Activated CD4-positive, alpha-beta T cell treated with anti-CD3 and anti-CD28 coated beads, Interleukin-2, Interleukin-6, amounts not matched to agents 100 ng/mL and 50 ng/mL, durations not matched to agents 16 hours and 8 hours (primary cell): ENCODE data around the gene ZC3H13.

ENCODE experiments used
- DNase-seq: peaks from one replicate; pipeline ENCODE4 v3.0.0-alpha.2; 2020

ZC3H13 gene

GRCh38 chr13:45933203-45933908 lies 119.2 kb downstream of the ZC3H13 start:
- no peak for DNase-seq

- DNase-seq, result no peak
Measured at GRCh38 chr13:45932676-45933075, 119.9 kb downstream of the ZC3H13 start.

GRCh38 chr13:45932172-45932571 lies 120.4 kb downstream of the ZC3H13 start:
- no peak for DNase-seq

- DNase-seq, result no peak
Measured at GRCh38 chr13:45931211-45931610, 121.3 kb downstream of the ZC3H13 start.

- no peak for DNase-seq
Measured at GRCh38 chr13:45930177-45930576, 122.4 kb downstream of the ZC3H13 start.

GRCh38 chr13:45928843-45929242 lies 123.7 kb downstream of the ZC3H13 start:
- no peak for DNase-seq

GRCh38 chr13:45928176-45928575 lies 124.4 kb downstream of the ZC3H13 start:
- no peak for DNase-seq

GRCh38 chr13:45926741-45927140 lies 125.8 kb downstream of the ZC3H13 start:
- DNase-seq, result no peak

- DNase-seq, result no peak
Measured at GRCh38 chr13:45925151-45925550, 127.4 kb downstream of the ZC3H13 start.

GRCh38 chr13:45921162-45921736 lies 131.3 kb downstream of the ZC3H13 start:
- DNase-seq, result no peak

GRCh38 chr13:45918597-45918996 lies 133.9 kb downstream of the ZC3H13 start:
- no peak for DNase-seq

- peak; percentile 40 for DNase-seq
Measured at GRCh38 chr13:45917019-45917418, 135.5 kb downstream of the ZC3H13 start.

- DNase-seq, result no peak
Measured at GRCh38 chr13:45915686-45916439, 136.7 kb downstream of the ZC3H13 start.

- DNase-seq, result no peak
Measured at GRCh38 chr13:45909673-45910072, 142.9 kb downstream of the ZC3H13 start.

- no peak for DNase-seq
Measured at GRCh38 chr13:45909089-45909488, 143.5 kb downstream of the ZC3H13 start.

- DNase-seq, result no peak
Measured at GRCh38 chr13:45907503-45907902, 145.0 kb downstream of the ZC3H13 start.
